HepG2 (cell line): ENCODE data around the gene ZNF106. TPM values are rescaled to one million over a fixed set of nuclear protein-coding genes. Genes with fewer than 3 reads are reported as not detected.

Experiments used
- ATAC-seq: fragments of 200-7000 bp; cut with Tn5 transposase; 3 replicates; pipeline ENCODE4 v1.9.1; 2020; ENCODE audit warnings: mild to moderate bottlenecking, moderate library complexity
- BruUV-seq: library from RNA; stranded (reverse); fragments of 400-500 nt; replicated peaks from 2 replicates; lab custom pipeline; 2021; lab: Mats Ljungman, UMichigan
- CTCF ChIA-PET: fragments of 300-600 bp; formaldehyde crosslinking; extraction: SDS; loops from one replicate; lab custom pipeline; 2021; ENCODE audit warnings: low total read pairs, inconsistent platforms, low intra/inter-chr PET ratio; lab: Yijun Ruan, JAX
- POLR2A ChIA-PET: fragments of 350-600 bp; sonication (Branson Sonifier 250); formaldehyde crosslinking; loops from one replicate; lab custom pipeline; 2020; ENCODE audit warnings: antibody characterized with exemption, inconsistent platforms; lab: Yijun Ruan, JAX
- DNase-seq: peaks from one replicate; pipeline ENCODE4 v3.0.0-alpha.2; 2015; ENCODE audit warnings: low spot score
- FAIRE-seq: peaks from 3 replicates; lab custom pipeline; 2011; peaks lifted over from hg19 to GRCh38; lab: Jason Lieb, UNC
- H2AFZ ChIP-seq: one replicate; pipeline ENCODE4 v1.6.1; 2011; ENCODE audit warnings: low read length, inconsistent platforms
- H3K27ac ChIP-seq: fragments of 300-600 bp; 3 replicates; pipeline ENCODE4 v1.8.0; 2011; ENCODE audit warnings: mixed run types, mild to moderate bottlenecking, mixed read lengths, low read length, inconsistent platforms; ENCODE audit not compliant: insufficient read depth; ENCODE audit errors: extremely low read length
- H3K27me3 ChIP-seq, 2 experiments: fragments of 200-600 bp in 1 of 2; 2 replicates in 1 of 2; 3 replicates in 1 of 2; pipeline versions ENCODE4 v1.6.0 to v1.8.0; 2011; ENCODE audit warnings: low read length in 2 of 2, mild to moderate bottlenecking in 2 of 2, moderate library complexity in 2 of 2, inconsistent platforms in 1 of 2; ENCODE audit not compliant: insufficient read depth in 2 of 2, control insufficient read depth in 1 of 2
- H3K36me3 ChIP-seq, 2 experiments: fragments of 200-600 bp in 1 of 2; replicated peaks in 1 of 2; 2 replicates in 1 of 2; 3 replicates in 1 of 2; pipeline versions ENCODE4 v1.5.1 to v1.8.0; 2011; ENCODE audit warnings: low read length in 2 of 2, inconsistent platforms in 1 of 2; ENCODE audit not compliant: insufficient read depth in 2 of 2, control insufficient read depth in 1 of 2
- H3K4me1 ChIP-seq: 2 replicates; pipeline ENCODE4 v1.5.1; 2012; ENCODE audit warnings: low read length, inconsistent platforms; ENCODE audit not compliant: insufficient read depth
- H3K4me2 ChIP-seq: 2 replicates; pipeline ENCODE4 v1.6.0; 2011; ENCODE audit warnings: low read depth, low read length, inconsistent platforms
- H3K4me3 ChIP-seq, 3 experiments: fragments of 200-600 bp in 1 of 3; sonication (generic), shearing (Covaris generic) in 1 of 3; replicated peaks in 1 of 3; 2 replicates each; pipeline ENCODE4 v1.5.1; 2011 to 2016; ENCODE audit warnings: low read length in 3 of 3, inconsistent platforms in 2 of 3, low read depth in 2 of 3, mild to moderate bottlenecking in 2 of 3, control low read depth in 1 of 3, mixed read lengths in 1 of 3; ENCODE audit not compliant: insufficient read depth in 1 of 3
- H3K79me2 ChIP-seq: one replicate; pipeline ENCODE4 v1.6.1; 2011; ENCODE audit warnings: low read length, inconsistent platforms; ENCODE audit not compliant: insufficient read depth
- H3K9ac ChIP-seq: 2 replicates; pipeline ENCODE4 v1.6.0; 2011; ENCODE audit warnings: mild to moderate bottlenecking, low read depth, low read length, inconsistent platforms; ENCODE audit not compliant: insufficient read depth
- H3K9me3 ChIP-seq: 2 replicates; pipeline ENCODE4 v1.5.1; 2012; ENCODE audit warnings: mild to moderate bottlenecking, low read length
- H4K20me1 ChIP-seq: 2 replicates; pipeline ENCODE4 v1.6.0; 2011; ENCODE audit warnings: inconsistent platforms, mild to moderate bottlenecking, low read length, moderate library complexity; ENCODE audit not compliant: insufficient read depth
- CREB1 ChIP-seq, 2 experiments: fragments of 450-650 bp in 1 of 2; IDR thresholded peaks; 2 replicates each; pipeline ENCODE4 v1.6.1; 2016 to 2017; ENCODE audit warnings: control low read depth in 1 of 2, mild to moderate bottlenecking in 1 of 2, missing compliant biosample characterization in 1 of 2, missing genetic modification characterization in 1 of 2
- E2F2 ChIP-seq: sonication (generic); formaldehyde crosslinking; IDR thresholded peaks from 2 replicates; pipeline ENCODE4 v1.4.0; 2020; ENCODE audit warnings: missing genetic modification reagents, borderline replicate concordance
- HNF4A ChIP-seq: sonication (generic); formaldehyde crosslinking; IDR thresholded peaks from 2 replicates; pipeline ENCODE4 v1.4.0; 2020; ENCODE audit warnings: missing genetic modification reagents
- KDM3A ChIP-seq: IDR thresholded peaks from 2 replicates; pipeline ENCODE4 v1.6.1; 2018; ENCODE audit warnings: low read depth, missing compliant biosample characterization
- MED8 ChIP-seq: sonication (generic); formaldehyde crosslinking; IDR thresholded peaks from 2 replicates; pipeline ENCODE4 v1.8.1; 2023; ENCODE audit warnings: mild to moderate bottlenecking, missing genetic modification reagents; ENCODE audit not compliant: insufficient replicate concordance
- NR3C1 ChIP-seq: sonication (generic); formaldehyde crosslinking; IDR thresholded peaks from 2 replicates; pipeline ENCODE4 v1.4.0; 2020; ENCODE audit warnings: missing genetic modification reagents
- ZNF263 ChIP-seq: sonication (generic); formaldehyde crosslinking; IDR thresholded peaks from 2 replicates; pipeline ENCODE4 v1.4.0; 2020; ENCODE audit warnings: missing genetic modification reagents
- ZNF557 ChIP-seq: sonication (generic); formaldehyde crosslinking; IDR thresholded peaks from 2 replicates; pipeline ENCODE4 v1.4.0; 2020; ENCODE audit warnings: missing genetic modification reagents
- ZNF713 ChIP-seq: sonication (generic); formaldehyde crosslinking; IDR thresholded peaks from 2 replicates; pipeline ENCODE4 v1.4.0; 2020; ENCODE audit warnings: mild to moderate bottlenecking, missing genetic modification reagents
- WGBS: methylation state at CpG from one replicate; pipeline ENCODE4 v1.1.6; 2017; ENCODE audit warnings: low lambda C conversion rate; 5-methylcytosine and 5-hydroxymethylcytosine counted together
- in situ Hi-C: cut with HindIII; loops from 2 replicates; pipeline ENCODE4 v1.10.0; 2017; ENCODE audit warnings: low pct_unique_long_range_greater_than_20kb; ENCODE audit not compliant: extremely low pct_ligation_motif_present
- intact Hi-C: fragments of 100-400 bp; cut with micrococcal nuclease; formaldehyde crosslinking; loops from one replicate; pipeline ENCODE4 v1.10.0; 2022; ENCODE audit not compliant: unreplicated experiment
- polyA plus RNA-seq, 8 experiments: library from polyadenylated mRNA; depleted of rRNA in 3 of 8; stranded (reverse) in 7 of 8; unstranded in 1 of 8; fragments of >200 nt; fragmentation: Illumina TruSeq in 4 of 8; extraction: Trizol in 4 of 8; gene quantifications; 2 replicates each; pipeline versions ENCODE4 v1.2.1 to v1.2.3, GENCODE V29; 2011 to 2016; ENCODE audit warnings: low read depth in 4 of 8, missing spikeins in 1 of 8, mixed read lengths in 1 of 8; ENCODE audit not compliant: insufficient read depth in 1 of 8
- total RNA-seq, 5 experiments: library from RNA; depleted of rRNA; stranded (reverse); fragments of >200 nt; fragmentation: Illumina TruSeq; extraction: Trizol; gene quantifications; 2 replicates each; pipeline ENCODE4 v1.2.3, GENCODE V29; 2016; ENCODE audit warnings: low read depth in 1 of 5
- TF ChIP-seq, protein P1 (sequence below): sonication (generic); IDR thresholded peaks from 2 replicates; pipeline ENCODE4 v1.6.1; 2016; ENCODE audit warnings: low read depth, borderline replicate concordance

ZNF106 gene
- total and polyA plus RNA-seq, 2 of the 13 experiments (the other 11 are each of a cell fraction or from before 2014, with no cell fraction given), result 12.5 to 35.1 TPM

GRCh38 chr15:42404461-42405235 is 86.3 kb downstream of the ZNF106 start:
- Histone ChIP-seq H3K36me3 (no peaks in the 10 kb centered on the region), H2AFZ (no peak overlapping the region), H3K4me2 (no peak overlapping the region), H3K27ac (no peak overlapping the region)
- FAIRE-seq, result no peak
- DNase-seq, result peak; percentile 25
- TF ChIP-seq, protein P1, sequence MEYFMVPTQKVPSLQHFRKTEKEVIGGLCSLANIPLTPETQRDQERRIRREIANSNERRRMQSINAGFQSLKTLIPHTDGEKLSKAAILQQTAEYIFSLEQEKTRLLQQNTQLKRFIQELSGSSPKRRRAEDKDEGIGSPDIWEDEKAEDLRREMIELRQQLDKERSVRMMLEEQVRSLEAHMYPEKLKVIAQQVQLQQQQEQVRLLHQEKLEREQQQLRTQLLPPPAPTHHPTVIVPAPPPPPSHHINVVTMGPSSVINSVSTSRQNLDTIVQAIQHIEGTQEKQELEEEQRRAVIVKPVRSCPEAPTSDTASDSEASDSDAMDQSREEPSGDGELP, result 0 out of 2 replicates have a peak, but pooled peaks have one; percentile 7
- no peak for TF ChIP-seq KDM3A (CRISPR knock-in tag)
- no peak for TF ChIP-seq NR3C1 (CRISPR knock-in tag)
- no peak for TF ChIP-seq E2F2 (CRISPR knock-in tag)
- no peak for TF ChIP-seq ZNF713 (CRISPR knock-in tag)
- TF ChIP-seq ZNF557 (CRISPR knock-in tag), result no peak
- peak; percentile 50 for TF ChIP-seq CREB1 (IDR thresholded peaks at IDR 0.05)
- TF ChIP-seq CREB1 (CRISPR knock-in tag; IDR thresholded peaks at IDR 0.05), result no peak
- TF ChIP-seq MED8 (CRISPR knock-in tag), result no peak
- TF ChIP-seq HNF4A, result 0 out of 2 replicates have a peak, but pooled peaks have one; percentile 36
- TF ChIP-seq ZNF263 (CRISPR knock-in tag), result 0 out of 2 replicates have a peak, but pooled peaks have one; percentile 30
- TF ChIP-seq, all 625 proteins: peak for 4
- Histone ChIP-seq H4K20me1 (no peaks in the 10 kb centered on the region), H3K27me3 (no peaks in the 10 kb centered on the region), H3K4me3 (no peak overlapping the region), H3K79me2 (no peaks in the 10 kb centered on the region), H3K9ac (0 out of 2 replicates have a peak overlapping the region, but pooled peaks have one; percentile 15), H3K4me1 (peaks cover 38% of the 10 kb centered on the region), H3K9me3 (no peaks in the 10 kb centered on the region)
- peak; percentile 26 for ATAC-seq
- ChIA-PET POLR2A (interaction anchor here (1.4 to 1.9 kb wide), 2 partner anchors 12 to 131 kb away, joined by 5 to 7 read pairs; partner anchors contain the start of gene TMEM87A), CTCF (no interaction called here)
- intact Hi-C loops (no loop called here), in situ Hi-C loops (no loop called here)
- BruUV-seq, result no TSS peak
- WGBS, result 82% methylated on average over 8 of the region's 12 CpGs
